ENCODE data around the gene SLC16A8. TPM values are rescaled to one million over a fixed set of nuclear protein-coding genes. Genes with fewer than 3 reads are reported as not detected.
A peak's percentile ranks its signal among the peaks of the same experiment; 100 is the strongest.

The SLC16A8 gene
- total and polyA plus RNA-seq, 2 donors from 2014 or later, result 0.31 to 0.92 TPM

DNA sequence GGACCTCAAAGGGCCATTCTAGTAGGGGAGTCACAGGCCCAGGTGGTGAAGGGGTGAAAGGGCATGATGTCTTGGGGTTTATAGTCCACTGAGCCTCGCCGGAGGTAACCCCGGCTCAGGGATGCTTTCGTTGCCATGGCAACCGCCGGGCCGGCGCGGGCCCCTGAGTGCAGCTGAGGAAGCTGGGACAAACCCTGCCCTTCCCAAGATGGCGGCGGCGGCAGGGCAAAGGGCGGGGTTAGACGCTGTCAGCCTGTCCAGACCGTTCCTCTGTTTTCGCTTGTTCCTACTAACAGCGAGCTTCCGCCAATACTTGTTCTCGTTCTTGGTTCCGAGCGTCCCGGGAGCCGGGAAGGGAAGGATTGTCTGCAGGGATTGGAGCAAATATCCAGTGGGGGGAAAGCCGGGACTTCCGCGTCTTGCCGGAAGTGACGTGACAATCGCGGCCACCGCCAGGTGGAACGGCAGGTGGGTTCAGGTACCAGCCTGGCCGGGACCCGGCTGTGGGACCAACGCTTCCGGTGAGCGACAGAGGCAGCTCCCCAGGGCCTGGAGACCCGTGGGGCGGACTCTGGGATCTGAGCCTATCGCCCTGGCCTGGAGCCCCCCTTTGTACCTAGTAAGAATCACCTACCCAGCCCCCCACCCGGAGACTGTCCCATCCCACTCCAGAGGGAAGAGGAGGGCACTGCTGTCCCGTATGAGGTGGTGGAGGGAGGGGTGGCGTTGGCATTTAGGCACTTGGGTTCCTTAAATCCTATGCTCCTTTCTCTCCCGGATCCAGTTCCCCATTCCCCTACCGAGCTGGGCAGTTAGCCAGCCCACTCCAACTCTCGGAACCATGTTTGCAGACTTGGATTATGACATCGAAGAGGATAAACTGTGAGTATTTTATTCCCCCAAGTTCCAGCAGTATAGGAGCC, 26.8 kb downstream of the SLC16A8 start, which contains the start of gene PICK1:
Gene PICK1, plus strand, starts transcription at position 436 of the 923 bp plus-strand sequence. Its CDS starts 406 bp downstream, at position 842.
- H3K27me3 ChIP-seq (ENCODE audit: control insufficient read depth, insufficient read depth, low read length), result no peaks in the 10 kb centered on the region
- peak; percentile 79 for FAIRE-seq
- intact Hi-C loops (cut with DNase I), result no loop called here

DNA sequence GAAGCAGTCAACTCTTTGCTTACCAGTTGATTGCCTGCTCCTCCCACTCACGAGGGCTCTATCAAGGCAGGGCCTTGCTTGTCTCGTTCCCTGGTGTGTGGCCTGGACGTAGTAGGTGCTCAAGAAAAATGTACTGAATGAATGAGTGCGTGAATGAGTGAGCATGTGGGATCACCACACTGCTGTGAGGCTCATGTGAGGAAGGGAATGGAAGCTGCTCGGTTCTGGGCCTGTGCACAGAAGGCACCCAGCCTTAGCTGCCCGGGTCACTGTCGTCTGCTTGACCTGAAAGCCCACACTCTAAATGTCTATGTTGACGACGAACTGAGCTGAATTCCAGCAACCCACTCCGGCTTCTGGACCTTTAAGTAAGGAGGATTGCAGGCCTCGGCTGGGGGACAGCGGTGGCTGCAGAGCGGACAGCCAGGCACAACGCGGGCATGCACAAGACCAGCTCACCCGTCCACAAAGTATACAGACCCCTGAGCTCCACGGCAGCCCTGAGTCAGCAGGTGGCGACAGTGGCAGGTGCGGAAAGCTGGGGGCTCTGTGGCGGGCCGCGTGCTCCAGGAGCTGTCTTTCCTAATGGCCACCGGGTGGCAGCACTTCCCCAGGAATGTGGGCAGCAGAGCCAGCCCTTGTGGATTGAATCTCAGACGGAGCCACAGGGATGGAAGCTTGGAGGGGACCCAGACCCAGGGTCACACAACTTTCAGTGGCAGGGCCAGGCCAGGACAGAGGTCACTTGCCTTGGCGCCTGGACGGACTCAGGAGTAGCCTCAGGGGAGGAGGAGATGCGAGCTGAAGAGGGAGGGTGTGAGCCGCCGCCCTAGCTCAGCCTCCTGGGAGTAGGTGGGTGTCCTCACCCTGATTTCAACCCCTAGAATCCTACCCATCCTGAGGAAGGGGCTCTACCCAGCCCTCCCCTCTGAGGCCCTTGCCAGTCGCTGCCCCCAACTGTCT, 31.8 kb downstream of the SLC16A8 start:
- Histone ChIP-seq H3K36me3 (ENCODE audit: control insufficient read depth in 2 of 3, insufficient read depth in 3 of 3, low read length in 3 of 3) (no peaks in the 10 kb centered on the region), H3K27me3 (ENCODE audit: control insufficient read depth, insufficient read depth, low read length) (no peaks in the 10 kb centered on the region), H3K9ac (ENCODE audit: low read length in 3 of 3) (no peak overlapping the region), H3K27ac (ENCODE audit: low read depth in 2 of 2, low read length in 2 of 2) (no peak overlapping the region), H3K9me3 (ENCODE audit: control insufficient read depth in 2 of 3, insufficient read depth in 1 of 3, low read length in 3 of 3) (no peaks in the 10 kb centered on the region), H3K4me1 (ENCODE audit: control insufficient read depth in 2 of 3, insufficient read depth in 2 of 3, low read depth in 1 of 3, low read length in 3 of 3) (peaks cover 0 to 5% (median 0%) of the 10 kb centered on the region in 3 donors), H3K4me3 (ENCODE audit: low read length in 3 of 3) (no peak overlapping the region)
- DNase-seq, result peak; percentile 90 to 94 (median 92)
- TF ChIP-seq, protein P1, sequence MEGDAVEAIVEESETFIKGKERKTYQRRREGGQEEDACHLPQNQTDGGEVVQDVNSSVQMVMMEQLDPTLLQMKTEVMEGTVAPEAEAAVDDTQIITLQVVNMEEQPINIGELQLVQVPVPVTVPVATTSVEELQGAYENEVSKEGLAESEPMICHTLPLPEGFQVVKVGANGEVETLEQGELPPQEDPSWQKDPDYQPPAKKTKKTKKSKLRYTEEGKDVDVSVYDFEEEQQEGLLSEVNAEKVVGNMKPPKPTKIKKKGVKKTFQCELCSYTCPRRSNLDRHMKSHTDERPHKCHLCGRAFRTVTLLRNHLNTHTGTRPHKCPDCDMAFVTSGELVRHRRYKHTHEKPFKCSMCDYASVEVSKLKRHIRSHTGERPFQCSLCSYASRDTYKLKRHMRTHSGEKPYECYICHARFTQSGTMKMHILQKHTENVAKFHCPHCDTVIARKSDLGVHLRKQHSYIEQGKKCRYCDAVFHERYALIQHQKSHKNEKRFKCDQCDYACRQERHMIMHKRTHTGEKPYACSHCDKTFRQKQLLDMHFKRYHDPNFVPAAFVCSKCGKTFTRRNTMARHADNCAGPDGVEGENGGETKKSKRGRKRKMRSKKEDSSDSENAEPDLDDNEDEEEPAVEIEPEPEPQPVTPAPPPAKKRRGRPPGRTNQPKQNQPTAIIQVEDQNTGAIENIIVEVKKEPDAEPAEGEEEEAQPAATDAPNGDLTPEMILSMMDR (IDR thresholded peaks at IDR 0.05; ENCODE audit: borderline replicate concordance, extremely low read depth, insufficient read depth), result peak; percentile 92
- intact Hi-C loops (cut with DNase I), result loop anchor here (5.0 kb wide), 1 partner anchor 520 kb away; the partner anchor contains the start of gene DMC1
- FAIRE-seq, result no peak

More for the DNA sequence above, 26.8 kb downstream of the SLC16A8 start, which contains the start of gene PICK1:
- peaks cover 0 to 10% (median 5%) of the 10 kb centered on the region in 3 donors for H3K36me3 ChIP-seq (ENCODE audit: control insufficient read depth in 2 of 3, insufficient read depth in 3 of 3, low read length in 3 of 3)
- H3K9ac ChIP-seq (ENCODE audit: low read length in 3 of 3), result peak within 1 kb of the TSS; percentile 63 to 74 (median 74)
- no peaks in the 10 kb centered on the region for H3K9me3 ChIP-seq (ENCODE audit: control insufficient read depth in 2 of 3, insufficient read depth in 1 of 3, low read length in 3 of 3)
- TF ChIP-seq, protein P1 (IDR thresholded peaks at IDR 0.05; ENCODE audit: borderline replicate concordance, extremely low read depth, insufficient read depth), result no peak
- peaks cover 0 to 10% (median 0%) of the 10 kb centered on the region in 3 donors for H3K4me1 ChIP-seq (ENCODE audit: control insufficient read depth in 2 of 3, insufficient read depth in 2 of 3, low read depth in 1 of 3, low read length in 3 of 3)
- peak; percentile 93 to 98 (median 96) for DNase-seq
- H3K27ac ChIP-seq (ENCODE audit: low read depth in 2 of 2, low read length in 2 of 2), result peak within 1 kb of the TSS; percentile 40 to 87
- H3K4me3 ChIP-seq (ENCODE audit: low read length in 3 of 3), result peak within 1 kb of the TSS; percentile 66 to 80 (median 78)

DNA sequence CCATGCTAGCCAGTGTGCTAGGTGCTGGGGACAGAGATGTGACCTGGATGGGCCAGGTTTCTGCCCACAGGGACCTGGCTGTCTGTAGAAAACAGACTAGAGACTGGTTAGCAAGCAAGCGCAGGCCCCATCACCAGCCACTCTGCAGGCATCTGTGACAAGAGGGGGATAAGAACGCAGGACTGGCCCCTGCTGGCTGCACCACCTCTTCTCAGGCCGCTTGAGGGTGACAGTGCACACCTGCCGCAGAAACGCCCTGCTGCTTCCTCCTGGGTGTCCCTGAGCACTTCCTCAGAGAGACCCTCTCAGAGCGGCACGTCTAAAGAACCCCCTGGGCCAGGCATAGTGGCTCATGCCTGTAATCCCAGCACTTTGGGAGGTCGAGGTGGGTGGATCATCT, 32.7 kb downstream of the SLC16A8 start:
- Histone ChIP-seq H3K4me1 (ENCODE audit: control insufficient read depth in 2 of 3, insufficient read depth in 2 of 3, low read depth in 1 of 3, low read length in 3 of 3) (no peaks in the 10 kb centered on the region), H3K27ac (ENCODE audit: low read depth in 2 of 2, low read length in 2 of 2) (no peak overlapping the region), H3K9ac (ENCODE audit: low read length in 3 of 3) (no peak overlapping the region), H3K9me3 (ENCODE audit: control insufficient read depth in 2 of 3, insufficient read depth in 1 of 3, low read length in 3 of 3) (no peaks in the 10 kb centered on the region), H3K4me3 (ENCODE audit: low read length in 3 of 3) (no peak overlapping the region), H3K36me3 (ENCODE audit: control insufficient read depth in 2 of 3, insufficient read depth in 3 of 3, low read length in 3 of 3) (no peaks in the 10 kb centered on the region), H3K27me3 (ENCODE audit: control insufficient read depth, insufficient read depth, low read length) (no peaks in the 10 kb centered on the region)
- intact Hi-C loops (cut with DNase I), result loop anchor here (5.0 kb wide), 1 partner anchor 521 kb away; the partner anchor contains the start of gene DMC1
- no peak for FAIRE-seq
- TF ChIP-seq, protein P1 (IDR thresholded peaks at IDR 0.05; ENCODE audit: borderline replicate concordance, extremely low read depth, insufficient read depth), result no peak
- no peak for DNase-seq

Measured in kidney (tissue), 14 donors.